Motor neuron (in vitro differentiated cells): ENCODE data around the gene OXNAD1. TPM values are rescaled to one million over a fixed set of nuclear protein-coding genes. Genes with fewer than 3 reads are reported as not detected.

Experiments used
- ATAC-seq, 8 experiments: fragments of 200-7000 bp; cut with Tn5 transposase; replicated peaks in 6 of 8; 2 replicates each; pipeline ENCODE4 v1.8.0; 2021; ENCODE audit warnings: mild to moderate bottlenecking in 8 of 8, moderate library complexity in 8 of 8
- H3K27ac ChIP-seq, 2 donors: fragments of 250-450 bp; sonication (Bioruptor Pico); 2 replicates each; pipeline ENCODE4 v1.9.0; 2021; ENCODE audit warnings: antibody characterized with exemption in 2 of 2, mild to moderate bottlenecking in 2 of 2, moderate library complexity in 1 of 2
- H3K4me1 ChIP-seq, 2 donors: fragments of 250-450 bp; sonication (Bioruptor Pico); replicated peaks in 1 of 2; 2 replicates each; pipeline ENCODE4 v1.6.1; 2021; ENCODE audit warnings: antibody characterized with exemption in 2 of 2, mild to moderate bottlenecking in 2 of 2, moderate library complexity in 1 of 2
- H3K4me3 ChIP-seq, 5 donors: fragments of 250-450 bp; sonication (Bioruptor Pico); 2 replicates each; pipeline ENCODE4 v1.9.0; 2021; ENCODE audit warnings: antibody characterized with exemption in 5 of 5, mild to moderate bottlenecking in 5 of 5, moderate library complexity in 4 of 5
- WGBS, 10 experiments: fragments of 450-650 bp; shearing (Covaris generic); methylation state at CpG; one replicate each; pipeline ENCODE4 v1.0.0; 2022; 5-methylcytosine and 5-hydroxymethylcytosine counted together
- in situ Hi-C, 9 experiments: fragments of 400-800 bp; cut with MboI; loops; one replicate each; pipeline ENCODE4 v1.15.0; 2021; ENCODE audit warnings: low sequenced_read_pairs in 9 of 9, low pct_unique_long_range_greater_than_20kb in 2 of 9; ENCODE audit not compliant: unreplicated experiment in 9 of 9
- total RNA-seq, 8 experiments: library from RNA; unstranded; fragments of 300-600 nt; gene quantifications; 2 replicates each; pipeline versions ENCODE4 v1.2.3 to v1.2.4, GENCODE V29; 2022

Gene OXNAD1
- total RNA-seq, 8 experiments from 2014 or later, result 10.2 to 25.2 (median 18.1) TPM

DNA sequence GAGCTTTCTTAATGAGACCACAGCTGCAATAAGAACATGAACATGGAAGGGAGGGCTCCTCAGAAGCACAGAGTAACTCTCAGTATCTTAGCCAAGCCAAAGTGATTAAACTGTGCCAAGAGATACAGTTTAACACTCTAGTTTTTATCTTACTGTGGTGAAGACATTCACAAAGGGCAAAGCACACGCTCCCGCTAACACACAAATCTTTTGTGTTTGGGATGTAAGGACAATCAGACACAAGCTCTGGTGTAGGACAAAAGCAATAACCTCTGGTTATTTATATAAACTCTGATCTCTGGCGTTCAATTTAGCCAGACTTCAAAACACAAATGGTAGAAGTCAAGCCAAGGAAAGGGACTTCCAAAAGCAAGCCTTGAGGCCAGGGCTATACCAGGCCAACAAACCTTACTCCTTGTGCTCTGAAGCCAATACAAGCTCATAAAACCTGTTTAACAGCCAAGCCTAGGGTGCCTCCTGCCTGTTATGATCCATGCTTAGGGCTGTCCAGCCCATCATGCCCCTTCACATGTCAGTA is 28.1 kb upstream of the OXNAD1 start:
- no peak overlapping the region for H3K27ac ChIP-seq
- ATAC-seq, result no peak
- H3K4me3 ChIP-seq, result no peak overlapping the region
- H3K4me1 ChIP-seq, result no peaks in the 10 kb centered on the region
- in situ Hi-C loops, result loop anchor here in 3 of 9 experiments (25.0 kb wide), 2 partner anchors 425 to 600 kb away; no protein-coding TSS in a partner anchor
- WGBS, 10 experiments, result 14 to 100% (median 100%) methylated on average over 1 to 3 of the region's 3 CpGs; no CpG with 5 or more reads in 2 of the 10 experiments

DNA sequence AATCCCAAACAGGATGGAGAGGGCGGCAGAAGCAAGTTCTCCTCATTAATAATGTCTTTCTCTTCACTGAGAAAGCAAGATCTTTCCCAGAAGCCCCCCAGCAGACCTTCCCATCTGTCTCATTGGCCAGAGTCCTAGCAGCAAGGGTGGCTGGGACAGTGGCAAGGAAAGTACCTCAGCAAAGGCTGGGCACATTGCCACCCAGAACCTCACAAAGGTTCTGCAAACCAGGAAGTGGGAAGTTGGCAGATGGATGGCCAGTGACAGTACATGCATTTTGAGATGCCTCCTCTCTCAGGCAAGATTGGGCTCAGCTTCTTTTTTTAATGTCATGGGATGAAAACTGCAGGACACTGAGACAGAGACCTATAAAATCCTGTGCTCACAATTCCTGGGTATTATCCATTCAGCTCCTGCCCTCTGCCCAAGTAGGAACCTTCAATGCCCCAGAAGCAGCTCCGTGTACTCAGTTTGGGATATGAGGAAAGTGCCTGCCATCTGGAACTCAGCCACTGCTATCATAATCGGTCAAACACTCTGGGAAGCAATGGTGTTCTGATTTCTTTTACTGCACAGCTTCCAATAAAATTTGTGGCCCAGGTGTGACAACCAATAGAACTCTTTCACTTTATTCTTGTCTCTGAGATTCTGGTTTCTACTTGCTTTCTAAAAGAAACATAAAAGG is 25.8 kb upstream of the OXNAD1 start:
- in situ Hi-C loops, result loop anchor here in 3 of 9 experiments (25.0 kb wide), 2 partner anchors 427 to 602 kb away; no protein-coding TSS in a partner anchor
- no peak overlapping the region for H3K27ac ChIP-seq

DNA sequence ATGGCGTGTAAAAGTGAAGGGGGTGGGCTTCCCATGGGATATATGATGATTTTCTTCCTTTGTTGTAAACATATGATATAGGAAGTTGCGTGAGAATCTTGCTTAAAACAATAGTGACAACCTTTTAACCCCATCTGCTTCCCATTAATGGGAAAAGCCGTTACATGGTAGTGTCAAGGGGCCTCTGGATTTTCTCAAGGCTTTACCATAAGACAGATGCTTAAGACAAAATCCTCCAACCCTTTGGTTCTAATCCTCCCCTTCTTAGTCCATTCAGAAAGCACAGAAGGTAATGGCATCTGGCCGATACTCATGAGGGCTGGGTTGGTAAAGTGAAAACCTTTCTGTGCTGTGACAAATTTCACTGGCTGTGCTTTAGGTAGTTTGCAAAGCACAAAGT is 25.2 kb upstream of the OXNAD1 start:
- no peak overlapping the region for H3K27ac ChIP-seq
- peak in 3 of 8 experiments; percentile 9 to 51 (median 33) for ATAC-seq
- H3K4me1 ChIP-seq, result no peaks in the 10 kb centered on the region
- in situ Hi-C loops, result loop anchor here in 3 of 9 experiments (25.0 kb wide), 2 partner anchors 427 to 602 kb away; no protein-coding TSS in a partner anchor
- no peak overlapping the region for H3K4me3 ChIP-seq
- WGBS, 10 experiments, result 30 to 100% (median 77%) methylated on average over 1 to 4 of the region's 4 CpGs

More for the DNA sequence above, 25.8 kb upstream of the OXNAD1 start:
- 29 to 100% (median 60%) methylated on average over 1 to 3 of the region's 3 CpGs; no CpG with 5 or more reads in 3 of the 10 experiments for WGBS, 10 experiments
- no peaks in the 10 kb centered on the region for H3K4me1 ChIP-seq
- no peak for ATAC-seq
- H3K4me3 ChIP-seq, result no peak overlapping the region

DNA sequence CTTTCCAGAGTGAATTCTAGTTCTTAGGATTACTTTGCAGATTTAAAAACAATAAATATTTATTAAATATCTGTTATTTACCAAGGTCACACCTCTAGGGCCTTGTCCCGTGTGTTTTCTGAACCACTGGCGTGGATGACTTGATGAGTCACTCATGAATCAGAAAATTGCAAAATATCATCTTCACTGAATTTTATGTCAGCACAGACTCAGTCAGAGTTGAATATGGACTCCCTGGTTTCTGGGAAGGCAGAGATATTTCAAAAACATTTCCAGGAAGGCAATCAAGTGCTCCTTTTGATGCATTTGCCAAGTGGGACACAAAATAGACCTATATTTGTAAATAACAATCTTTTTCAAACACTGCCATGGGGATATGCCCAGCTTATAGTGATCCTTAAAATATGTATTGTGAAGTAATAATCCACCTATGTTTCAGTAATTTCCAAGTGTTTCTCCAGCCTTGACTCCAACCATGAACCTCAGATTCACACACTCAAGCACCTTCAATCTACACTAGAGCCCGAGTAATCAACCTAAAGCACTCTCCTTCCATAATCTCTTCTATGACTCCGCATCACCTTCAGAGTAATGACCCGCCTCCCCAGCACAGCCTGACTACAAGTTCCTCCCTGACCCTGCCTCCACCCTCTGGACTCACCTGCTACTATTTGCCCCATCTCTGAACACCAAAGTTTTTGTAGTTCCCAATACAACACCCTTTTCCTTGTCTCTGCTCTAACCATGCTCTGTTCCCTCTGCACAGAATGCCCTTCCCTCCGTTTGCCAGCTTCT is 24.6 kb upstream of the OXNAD1 start:
- in situ Hi-C loops, result loop anchor here in 3 of 9 experiments (25.0 kb wide), 2 partner anchors 428 to 603 kb away; no protein-coding TSS in a partner anchor
- no peak overlapping the region for H3K4me3 ChIP-seq
- ATAC-seq, result peak in 7 of 8 experiments; percentile 29 to 93 (median 78)

DNA sequence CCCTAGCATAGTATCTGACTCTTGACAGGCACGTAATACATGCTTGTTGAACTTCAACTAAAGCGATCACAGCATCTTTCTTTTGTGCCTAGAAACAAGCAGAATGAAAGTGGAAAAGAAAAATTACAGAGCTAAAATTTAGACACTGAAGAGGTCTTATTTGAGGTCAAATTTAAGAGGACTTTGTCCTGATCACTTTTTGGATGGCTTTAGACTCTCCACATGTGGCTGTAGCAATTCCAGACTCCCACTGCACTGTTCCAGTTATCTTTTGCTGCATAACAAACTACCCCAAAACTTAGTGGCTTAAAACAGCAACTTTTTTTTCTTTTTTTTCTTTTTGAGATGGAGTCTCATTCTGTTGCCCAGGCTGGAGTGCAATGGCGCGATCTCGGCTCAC is 23.8 kb upstream of the OXNAD1 start:
- no peak for ATAC-seq
- WGBS, 10 experiments, result 69 to 98% (median 92%) methylated on average over 2 to 5 of the region's 5 CpGs; no CpG with 5 or more reads in 3 of the 10 experiments
- in situ Hi-C loops, result loop anchor here in 3 of 9 experiments (25.0 kb wide), 2 partner anchors 429 to 604 kb away; no protein-coding TSS in a partner anchor
- Histone ChIP-seq H3K27ac (no peak overlapping the region), H3K4me1 (no peaks in the 10 kb centered on the region), H3K4me3 (no peak overlapping the region)

More for the DNA sequence above, 24.6 kb upstream of the OXNAD1 start:
- WGBS, 10 experiments, result 13 to 88% (median 76%) methylated on average over 1 to 6 of the region's 6 CpGs; no CpG with 5 or more reads in 1 of the 10 experiments
- Histone ChIP-seq H3K27ac (no peak overlapping the region), H3K4me1 (no peaks in the 10 kb centered on the region)

DNA sequence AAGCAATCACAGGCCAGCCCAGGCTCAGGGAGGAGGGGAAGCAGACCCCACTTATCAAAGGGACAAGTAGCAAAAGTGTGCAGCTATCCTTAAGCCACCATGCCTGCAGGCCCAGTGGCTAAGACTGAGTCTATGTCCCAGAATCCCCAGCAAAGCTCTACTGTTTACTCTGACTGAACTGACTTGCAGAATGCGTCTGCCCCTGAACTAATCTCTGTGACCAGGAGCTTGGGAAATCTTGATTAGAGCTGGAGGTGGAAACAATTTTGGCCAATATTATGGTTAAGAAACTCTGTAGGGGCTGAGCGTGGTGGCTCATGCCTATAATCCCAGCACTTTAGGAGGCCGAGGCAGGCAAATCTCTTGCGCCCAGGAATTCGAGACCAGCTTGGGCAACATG is 22.8 kb upstream of the OXNAD1 start:
- no peak for ATAC-seq
- Histone ChIP-seq H3K4me1 (peaks cover 0 to 3% of the 10 kb centered on the region in 2 donors), H3K4me3 (no peak overlapping the region), H3K27ac (no peak overlapping the region)
- in situ Hi-C loops, result loop anchor here in 3 of 9 experiments (25.0 kb wide), 2 partner anchors 430 to 605 kb away; no protein-coding TSS in a partner anchor
- 67 to 100% (median 95%) methylated on average over 1 to 5 of the region's 5 CpGs; no CpG with 5 or more reads in 2 of the 10 experiments for WGBS, 10 experiments

DNA sequence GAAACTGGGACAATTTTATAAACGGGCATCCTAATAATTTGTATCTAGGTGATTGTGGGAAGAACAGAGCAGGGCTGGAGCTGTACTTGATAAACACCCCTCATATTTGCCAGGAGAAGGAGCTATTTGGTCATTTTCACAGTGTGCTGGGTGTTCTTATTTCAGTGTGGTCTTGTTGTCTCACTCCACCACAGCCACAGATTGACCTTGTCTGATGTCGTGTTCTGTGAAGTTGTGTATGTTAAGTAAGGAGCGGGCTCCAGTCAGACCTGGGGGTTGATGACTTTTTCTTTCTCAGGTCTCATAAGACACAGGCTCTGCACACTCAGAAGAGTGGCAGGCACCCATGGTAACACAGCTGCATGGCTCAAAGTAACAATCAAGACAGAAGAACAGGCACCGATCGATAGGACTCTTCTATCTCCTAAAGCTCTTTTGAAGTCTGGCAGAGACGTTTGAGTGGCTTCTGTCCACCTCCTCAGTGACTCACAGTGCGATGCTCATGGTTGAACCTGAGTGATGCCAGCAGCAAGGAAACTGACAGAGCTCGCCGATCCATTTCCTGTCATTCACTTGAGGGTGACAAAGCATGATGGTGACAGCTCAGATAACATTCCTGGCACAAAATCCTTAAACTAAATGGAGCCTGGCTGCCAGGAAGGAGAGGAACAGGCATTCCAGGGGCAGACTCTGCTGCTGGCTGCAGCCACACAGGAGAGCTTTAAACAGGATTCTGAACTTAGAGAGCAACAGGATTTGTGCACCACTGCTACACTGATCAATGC is 21.1 kb upstream of the OXNAD1 start:
- H3K27ac ChIP-seq, result no peak overlapping the region
- in situ Hi-C loops, result loop anchor here in 3 of 9 experiments (25.0 kb wide), 2 partner anchors 432 to 607 kb away; no protein-coding TSS in a partner anchor
- H3K4me1 ChIP-seq, result peaks cover 0 to 3% of the 10 kb centered on the region in 2 donors
- no peak overlapping the region for H3K4me3 ChIP-seq
- ATAC-seq, result peak in 1 of 8 experiments; percentile 39
- 33 to 100% (median 82%) methylated on average over 1 to 9 of the region's 9 CpGs; no CpG with 5 or more reads in 1 of the 10 experiments for WGBS, 10 experiments

DNA sequence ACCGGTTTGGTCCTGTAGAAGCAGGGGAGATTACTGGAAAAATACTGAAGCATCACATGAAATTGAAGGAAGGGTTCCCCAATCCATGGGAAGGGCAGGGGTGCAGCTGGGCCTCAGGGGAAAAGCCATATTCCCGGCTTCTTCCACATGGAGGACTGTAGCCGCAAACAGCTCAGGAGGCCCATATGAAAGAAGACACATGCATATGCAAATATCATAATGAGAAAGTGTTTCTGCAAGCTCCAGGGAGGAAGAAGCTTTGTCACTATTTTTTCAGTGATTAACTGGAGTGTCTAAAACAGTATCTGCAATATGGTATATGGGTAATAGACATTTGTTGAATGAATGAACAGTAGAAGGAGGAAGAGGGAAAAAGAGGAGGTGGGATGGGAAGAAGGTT is 19.4 kb upstream of the OXNAD1 start:
- 39 to 93% (median 77%) methylated on average over 1 to 3 of the region's 3 CpGs; no CpG with 5 or more reads in 2 of the 10 experiments for WGBS, 10 experiments
- in situ Hi-C loops, result loop anchor here in 3 of 9 experiments (25.0 kb wide), 2 partner anchors 433 to 608 kb away; no protein-coding TSS in a partner anchor
- ATAC-seq, result peak in 3 of 8 experiments; percentile 15 to 60 (median 41)
- H3K4me3 ChIP-seq, result no peak overlapping the region
- no peak overlapping the region for H3K27ac ChIP-seq
- peaks cover 0 to 3% of the 10 kb centered on the region in 2 donors for H3K4me1 ChIP-seq

DNA sequence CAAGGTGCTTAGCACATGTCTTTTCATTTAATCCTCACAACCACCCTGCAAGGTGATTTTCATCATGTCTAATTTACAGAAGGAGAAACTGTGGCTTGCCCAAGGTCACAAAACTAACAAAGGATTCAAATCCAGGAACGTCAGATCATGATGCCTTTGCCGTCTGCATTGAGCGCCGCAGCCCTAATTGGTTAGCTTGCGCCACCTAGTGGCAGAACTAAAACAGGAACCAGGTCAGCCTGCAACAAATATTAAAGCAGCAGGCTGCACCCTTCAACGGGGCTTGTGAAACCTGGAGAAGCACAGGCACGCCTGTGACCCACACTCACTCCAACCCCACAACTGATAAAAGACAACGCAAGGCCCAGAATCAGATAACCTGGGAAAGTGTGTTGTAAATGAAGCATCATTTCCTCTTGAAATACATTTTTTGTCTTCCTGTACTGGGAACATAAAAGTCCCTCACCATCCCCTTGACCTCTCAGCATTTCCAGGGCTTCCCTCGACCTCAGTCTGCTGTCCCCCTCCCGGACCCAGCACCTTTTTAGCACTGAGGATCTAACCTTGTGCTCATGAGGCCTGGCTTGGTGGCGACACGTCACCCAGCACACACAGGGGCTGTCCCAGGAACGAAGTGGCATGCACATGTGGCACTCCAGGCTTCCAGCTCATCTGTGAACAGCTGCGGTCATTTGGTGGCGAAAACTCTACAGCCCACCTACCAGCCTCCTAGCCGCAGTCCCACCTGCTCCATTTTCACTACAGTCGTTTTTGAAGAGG is 17.5 kb upstream of the OXNAD1 start:
- Histone ChIP-seq H3K4me3 (no peak overlapping the region), H3K27ac (no peak overlapping the region), H3K4me1 (peaks cover 0 to 3% of the 10 kb centered on the region in 2 donors)
- in situ Hi-C loops, result loop anchor here in 3 of 9 experiments (25.0 kb wide), 2 partner anchors 435 to 610 kb away; no protein-coding TSS in a partner anchor
- peak; percentile 66 to 94 (median 88) for ATAC-seq
- WGBS, 10 experiments, result 0 to 44% (median 20%) methylated on average over 2 to 14 of the region's 17 CpGs; no CpG with 5 or more reads in 1 of the 10 experiments

DNA sequence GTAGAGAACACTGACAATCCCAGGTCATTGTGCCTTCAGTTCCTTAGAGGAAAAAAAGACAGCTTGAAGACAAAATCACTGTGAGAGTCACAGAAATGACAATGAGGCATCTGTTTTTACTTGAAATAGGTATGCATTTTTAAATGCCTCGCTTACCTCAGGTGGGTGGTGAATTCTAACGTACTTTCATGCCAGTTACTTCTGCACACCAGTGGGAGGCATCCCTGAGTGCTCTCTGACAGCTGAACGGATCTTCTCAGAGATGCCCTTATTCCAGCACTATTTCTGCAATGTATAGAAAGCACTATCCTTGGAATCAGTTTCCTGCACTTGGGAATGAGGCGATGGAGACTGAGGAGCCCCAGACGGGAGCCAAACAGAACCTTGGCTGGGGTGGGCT is 16.5 kb upstream of the OXNAD1 start:
- WGBS, 10 experiments, result 20 to 100% (median 81%) methylated on average over 1 to 5 of the region's 5 CpGs; no CpG with 5 or more reads in 1 of the 10 experiments
- Histone ChIP-seq H3K27ac (no peak overlapping the region), H3K4me3 (no peak overlapping the region), H3K4me1 (peaks cover 0 to 3% of the 10 kb centered on the region in 2 donors)
- in situ Hi-C loops, result loop anchor here in 3 of 9 experiments (25.0 kb wide), 2 partner anchors 436 to 611 kb away; no protein-coding TSS in a partner anchor
- no peak for ATAC-seq

DNA sequence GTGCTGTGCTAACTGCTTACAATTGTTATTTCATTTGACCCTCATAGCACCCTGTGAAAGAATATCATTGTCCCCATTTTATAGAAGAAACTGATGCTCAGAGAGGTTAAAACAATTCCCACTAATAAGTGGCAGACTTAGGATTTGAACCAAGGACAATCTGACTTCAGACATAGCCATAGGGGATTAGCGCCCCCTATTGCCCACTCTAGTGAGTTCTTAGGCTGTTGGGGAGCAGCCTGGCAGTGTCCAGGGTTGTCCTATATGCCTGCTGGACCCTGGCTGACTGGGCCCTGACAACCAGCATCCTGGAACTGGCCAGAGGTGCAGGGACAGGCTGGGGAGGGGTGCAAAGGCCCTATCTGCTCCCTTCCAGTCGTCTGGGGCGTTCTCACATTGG is 15.7 kb upstream of the OXNAD1 start:
- peak in 4 of 8 experiments; percentile 9 to 60 (median 51) for ATAC-seq
- H3K4me3 ChIP-seq, result no peak overlapping the region
- H3K27ac ChIP-seq, result no peak overlapping the region
- in situ Hi-C loops, result loop anchor here in 3 of 9 experiments (25.0 kb wide), 2 partner anchors 437 to 612 kb away; no protein-coding TSS in a partner anchor
- H3K4me1 ChIP-seq, result peaks cover 0 to 3% of the 10 kb centered on the region in 2 donors
- WGBS, 10 experiments, result 0 to 30% (median 0%) methylated on average over 1 to 2 of the region's 3 CpGs; no CpG with 5 or more reads in 5 of the 10 experiments
